ENCODE measurements around the gene KAT2A.

GRCh38 chr17:42087042-42087701 is 34.0 kb downstream of the KAT2A start:
- TF ChIP-seq YY1 (IDR thresholded peaks at IDR 0.05; ENCODE audit: insufficient read depth, insufficient read length) (no peak), ZNF274 (IDR thresholded peaks at IDR 0.05; ENCODE audit: low read depth, low read length) (no peak), SUZ12 (IDR thresholded peaks at IDR 0.05; ENCODE audit: extremely low read depth, insufficient read depth, insufficient read length) (no peak)
